Gastrocnemius medialis (tissue), 4 donors: ENCODE data around the gene CALML3.

Source experiments
- CTCF ChIP-seq, 5 experiments: fragments of 450-650 bp in 3 of 5; fragments of 200-600 bp in 2 of 5; sonication (generic) in 2 of 5; IDR thresholded peaks in 4 of 5; conservative IDR thresholded peaks in 1 of 5; 1 replicate in 4 of 5; 2 replicates in 1 of 5; pipeline ENCODE4 v1.5.1; 2016 to 2019; ENCODE audit warnings: antibody characterized with exemption in 5 of 5, mild to moderate bottlenecking in 3 of 5, moderate library complexity in 3 of 5
- POLR2A ChIP-seq, 2 donors: fragments of 450-650 bp; IDR thresholded peaks; one replicate each; pipeline ENCODE4 v1.6.1; 2017; ENCODE audit warnings: antibody characterized with exemption in 2 of 2, mild to moderate bottlenecking in 2 of 2, moderate library complexity in 2 of 2

DNA sequence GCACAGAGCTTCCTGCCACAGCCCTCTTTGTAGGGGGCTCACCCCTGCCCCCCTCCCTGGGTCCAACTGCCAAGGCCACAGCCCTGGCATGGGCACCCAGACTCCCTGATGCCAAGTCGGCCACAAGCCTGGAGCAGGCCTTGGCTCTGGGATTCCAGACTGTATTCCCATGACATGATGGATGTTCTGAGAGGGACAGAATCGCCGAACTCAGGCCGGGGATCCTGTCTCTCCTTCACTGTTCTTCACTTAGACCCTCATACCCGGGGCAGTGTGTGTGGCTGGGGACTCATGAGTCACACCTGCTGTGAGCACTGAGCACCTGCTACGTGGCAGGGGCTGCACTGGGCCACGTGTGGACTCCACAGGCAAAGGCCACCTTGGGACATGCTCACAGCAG lies 33.3 kb upstream of the CALML3 start:
- TF ChIP-seq CTCF (IDR thresholded peaks at IDR 0.05 in 4 of 5, conservative IDR thresholded peaks at IDR 0.05 in 1 of 5) (no peak), POLR2A (IDR thresholded peaks at IDR 0.05) (no peak)
